KG1 (cell line): ENCODE measurements around the gene HSPG2.
"Not testable (repeated sequence)": the region's sequence is repeated elsewhere in the genome, so short reads cannot be mapped to it uniquely, and the experiment has no call there.

Experiments
- DNase-seq: peaks from one replicate; lab custom pipeline; 2025; lab: John Stamatoyannopoulos, UW

Gene HSPG2

DNA sequence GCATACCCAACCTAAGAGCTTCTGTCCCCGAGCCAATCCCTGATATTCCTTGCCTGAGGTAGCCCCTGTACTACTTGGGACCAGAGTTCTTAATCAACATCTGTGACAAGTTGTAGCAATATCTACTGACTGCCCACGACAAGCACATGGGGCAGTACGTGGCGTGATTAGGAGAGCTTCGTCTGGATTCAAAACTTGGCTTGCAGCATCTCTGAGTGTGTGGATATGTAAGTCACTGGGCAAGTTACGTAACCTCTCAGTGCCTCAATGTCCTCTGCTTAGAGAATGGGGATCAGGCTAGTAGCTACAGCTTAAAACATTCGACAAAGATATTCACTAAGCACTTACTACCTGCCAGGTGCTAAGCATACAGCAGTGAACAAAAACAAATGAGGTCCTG, 5.0 kb downstream of the HSPG2 start:
- no peak for DNase-seq

DNA sequence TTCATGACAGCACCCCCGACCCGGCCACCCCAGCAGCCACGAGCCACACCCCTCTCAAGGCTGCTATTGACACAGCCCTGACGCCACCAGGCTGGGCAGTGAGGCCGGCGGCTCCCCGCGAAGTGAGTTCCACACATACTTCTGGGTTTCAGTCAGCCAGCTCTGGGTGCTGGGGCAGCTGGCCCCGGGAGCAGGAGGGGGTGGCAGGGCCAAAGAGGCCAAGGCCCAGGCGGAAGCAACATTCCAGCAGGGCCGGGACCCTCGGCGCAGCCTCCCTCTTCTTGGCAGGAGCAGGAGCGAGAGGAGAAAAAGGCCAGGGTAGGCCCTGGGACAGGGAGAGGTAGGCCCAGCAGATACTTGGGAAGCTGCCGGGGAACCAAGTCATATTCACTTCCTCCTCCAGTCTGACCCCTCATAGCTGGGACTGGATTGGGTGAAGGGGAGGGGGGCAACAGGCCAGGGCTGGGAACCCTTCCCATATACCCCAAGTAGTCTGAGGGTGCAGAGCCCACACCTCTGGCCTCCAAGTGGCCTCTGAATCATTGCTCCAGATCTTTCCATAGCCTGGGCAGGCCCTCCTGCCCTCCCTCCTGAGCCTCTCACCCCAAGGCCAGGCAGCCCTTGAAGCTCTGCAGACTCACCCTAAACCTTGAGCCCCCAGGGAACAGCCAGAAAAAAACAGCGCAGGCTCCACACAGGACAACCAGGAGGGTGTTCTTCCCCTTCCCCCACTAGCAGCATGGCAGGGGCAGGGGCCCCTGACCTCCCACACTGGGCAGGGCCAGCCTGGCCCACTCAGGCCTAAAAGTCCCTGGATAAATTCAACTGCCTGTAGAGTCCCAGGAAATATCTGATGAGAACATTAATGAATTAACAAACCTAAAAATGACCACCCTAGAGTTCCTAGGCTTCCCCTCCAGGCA, 5.7 kb downstream of the HSPG2 start:
- DNase-seq: no peak

DNA sequence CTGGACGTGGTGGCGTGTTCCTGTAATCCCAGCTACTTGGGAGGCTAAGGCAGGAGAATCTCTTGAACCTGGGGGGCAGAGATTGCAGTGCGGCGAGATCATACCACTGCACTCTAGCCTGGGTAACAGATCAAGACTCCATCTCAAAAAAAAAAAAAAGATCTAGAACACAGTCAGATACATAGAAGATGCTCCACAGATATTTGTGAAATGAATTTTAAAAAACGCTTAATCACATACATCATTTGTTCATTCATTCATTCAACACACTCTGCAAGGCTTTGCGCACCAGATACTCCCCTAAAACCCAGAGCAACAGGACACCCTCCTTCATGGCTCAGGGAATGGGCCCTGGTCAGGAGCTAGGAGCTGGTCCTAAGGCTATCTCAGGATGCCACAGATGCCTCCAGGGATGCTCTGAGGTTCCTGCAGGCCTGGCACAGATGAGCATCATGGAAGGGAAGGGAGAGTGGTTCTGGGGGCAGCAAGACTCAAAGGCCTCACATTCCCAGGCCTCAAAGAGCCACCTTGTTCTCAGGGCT, 6.4 kb downstream of the HSPG2 start:
- DNase-seq: no peak

DNA sequence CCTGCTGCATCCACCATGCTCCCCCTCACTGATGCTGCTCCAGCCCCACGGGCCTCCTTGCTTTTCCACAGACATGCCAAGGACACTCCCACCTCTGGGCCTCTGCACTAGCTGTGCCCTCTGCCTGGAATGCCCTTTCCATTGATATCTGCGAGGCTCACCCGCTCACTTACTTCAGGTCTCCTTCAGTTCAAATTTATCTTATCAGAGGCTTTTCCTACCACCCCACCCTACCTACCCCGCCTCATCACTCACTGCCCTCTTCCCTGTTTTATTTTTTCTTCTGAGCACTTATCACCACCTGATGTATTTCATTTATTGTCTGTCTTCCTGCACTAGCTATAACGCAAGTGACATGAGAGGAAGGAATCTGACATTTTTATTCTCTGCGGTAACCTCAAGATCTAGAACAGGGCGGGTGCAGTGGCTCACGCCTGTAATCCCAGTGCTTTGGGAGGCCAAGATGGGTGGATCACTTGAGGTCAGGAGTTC, 7.0 kb downstream of the HSPG2 start:
- DNase-seq: no peak

- DNase-seq: no peak
Measured at GRCh38 chr1:21927533-21928237, 9.4 kb downstream of the HSPG2 start.

GRCh38 chr1:21926814-21927532, 10.1 kb downstream of the HSPG2 start:
- DNase-seq: no peak

GRCh38 chr1:21926065-21926464, 11.0 kb downstream of the HSPG2 start:
- no peak for DNase-seq

DNA sequence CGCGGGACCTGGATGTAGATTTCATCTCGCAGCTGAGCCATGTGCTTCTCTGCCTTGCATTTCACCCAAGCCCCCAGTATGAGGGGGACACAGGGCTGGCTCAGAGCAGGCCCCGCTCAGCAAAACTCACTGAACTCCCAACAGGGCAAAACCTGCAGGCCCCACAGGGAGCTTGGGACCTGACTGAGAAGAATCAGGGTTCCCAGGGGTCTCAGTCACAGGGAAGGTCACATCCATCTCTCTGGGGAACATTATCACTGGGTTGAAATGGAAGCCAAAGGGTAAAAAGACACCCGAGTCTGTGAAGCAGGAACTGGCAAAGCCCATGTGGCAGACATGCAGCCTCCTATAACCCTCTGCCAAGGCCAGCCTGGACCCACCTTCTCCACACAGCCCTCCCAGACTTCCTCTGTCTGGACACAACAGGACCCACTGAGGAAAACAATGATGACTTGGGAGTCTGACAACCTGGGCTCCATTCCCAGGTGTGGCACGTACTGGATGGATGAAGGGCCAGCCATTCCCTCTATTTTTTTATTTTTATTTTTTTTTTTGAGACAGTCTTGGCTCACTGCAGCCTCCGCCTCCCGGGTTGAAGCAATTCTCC, 11.7 kb downstream of the HSPG2 start:
- DNase-seq: no peak

GRCh38 chr1:21924503-21925005, 12.6 kb downstream of the HSPG2 start:
- no peak for DNase-seq

DNA sequence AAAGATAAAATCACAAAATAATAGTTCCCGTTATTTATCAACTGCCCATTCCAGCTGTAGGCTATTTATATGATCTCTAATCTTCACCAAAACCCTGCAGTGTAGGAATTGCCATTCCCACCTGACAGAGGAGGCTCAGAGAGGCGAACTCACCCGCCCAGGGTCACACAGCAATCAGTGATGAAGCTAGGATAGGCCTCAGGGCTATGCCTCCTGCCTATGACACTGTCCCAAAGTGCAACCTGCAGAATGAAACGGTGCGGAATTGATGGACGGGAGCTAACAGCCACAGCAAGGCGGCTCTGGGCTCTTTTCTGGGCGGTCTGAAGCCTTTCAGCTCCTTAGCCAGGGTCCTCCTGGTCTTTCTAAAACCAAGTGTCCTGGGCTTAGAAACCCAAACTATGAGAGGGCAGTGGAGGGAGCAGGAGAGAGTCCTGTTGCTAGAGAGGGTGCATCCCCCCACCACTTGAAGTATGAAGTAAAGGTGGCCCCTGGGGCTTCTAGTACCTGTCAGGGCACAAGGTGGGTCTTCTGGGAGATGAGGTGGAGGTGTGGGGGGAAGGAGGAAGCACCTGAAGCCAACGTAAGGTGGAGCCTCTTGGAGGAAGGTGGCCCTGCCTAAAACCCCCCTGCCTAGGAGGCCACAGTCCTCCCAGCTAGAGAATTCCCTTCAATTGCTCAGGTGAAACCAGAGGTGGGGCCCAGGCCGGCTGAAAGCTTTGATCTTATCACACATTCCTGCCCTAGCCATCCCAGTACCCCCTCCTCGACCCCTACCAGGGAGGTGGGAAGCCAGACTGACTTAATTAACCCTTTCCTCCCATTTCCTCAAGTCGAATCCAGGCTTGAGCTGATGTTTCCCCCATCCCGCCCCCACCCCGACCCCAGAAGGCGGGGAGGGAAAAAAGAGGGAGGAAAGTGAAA, 14.8 kb downstream of the HSPG2 start:
- no peak for DNase-seq

DNA sequence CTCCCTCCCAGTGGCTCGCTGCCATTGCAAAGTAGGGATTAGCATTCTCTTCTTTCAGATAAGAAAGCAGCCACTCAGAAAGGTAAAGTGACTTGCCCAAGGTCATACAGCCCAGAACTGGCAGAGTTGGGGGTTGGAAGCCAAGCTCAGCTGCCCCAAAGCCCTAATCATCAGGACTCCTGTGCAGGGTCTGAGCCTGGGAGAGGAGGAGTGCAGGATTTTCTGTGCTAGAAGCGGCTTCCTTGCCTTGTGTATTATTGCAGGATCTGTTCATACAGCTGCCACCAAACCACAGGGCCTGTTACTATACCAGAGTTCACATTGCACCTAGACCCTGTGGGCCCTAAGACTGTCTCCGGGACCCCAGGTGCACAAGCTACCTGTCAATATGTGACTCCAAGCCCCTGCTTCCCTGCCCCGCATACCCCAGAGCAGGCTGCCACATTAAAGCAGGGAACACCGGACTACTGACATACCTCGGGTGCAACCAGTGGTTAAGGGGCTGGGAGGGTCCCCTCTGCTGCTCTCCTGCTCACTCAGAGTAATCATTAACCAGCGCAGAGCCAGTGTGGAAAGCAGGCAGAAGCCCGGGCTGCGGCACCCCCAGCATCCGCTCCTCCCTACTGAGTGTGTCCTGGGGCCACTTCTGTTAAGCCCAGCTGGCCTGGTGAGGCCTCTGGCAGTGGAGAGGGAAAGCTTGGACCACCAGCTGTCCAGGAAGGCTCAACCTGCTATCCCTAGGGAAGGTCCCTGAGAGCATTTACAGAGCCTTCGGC, 15.8 kb downstream of the HSPG2 start:
- no peak for DNase-seq

- no peak for DNase-seq
Measured at GRCh38 chr1:21919520-21919919, 17.6 kb downstream of the HSPG2 start.

DNA sequence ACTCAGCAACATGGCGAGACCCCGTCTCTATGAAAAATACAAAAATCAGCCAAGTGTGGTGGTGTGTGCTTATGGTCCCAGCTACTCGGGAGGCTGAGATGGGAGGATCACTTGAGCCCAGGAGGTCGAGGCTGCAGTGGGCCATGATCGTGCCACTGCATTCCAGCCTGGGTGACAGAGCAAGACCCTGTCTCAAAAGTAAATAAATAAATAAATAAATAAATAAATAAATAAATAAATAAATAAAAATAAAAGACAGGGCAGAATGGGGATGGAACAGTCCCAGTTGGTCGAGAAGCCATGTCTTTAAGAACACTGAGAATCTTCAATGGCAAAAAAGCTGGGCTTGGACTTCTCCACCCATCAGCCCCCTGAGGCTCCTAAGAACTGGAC, 19.9 kb downstream of the HSPG2 start:
- DNase-seq: not testable (repeated sequence)

DNA sequence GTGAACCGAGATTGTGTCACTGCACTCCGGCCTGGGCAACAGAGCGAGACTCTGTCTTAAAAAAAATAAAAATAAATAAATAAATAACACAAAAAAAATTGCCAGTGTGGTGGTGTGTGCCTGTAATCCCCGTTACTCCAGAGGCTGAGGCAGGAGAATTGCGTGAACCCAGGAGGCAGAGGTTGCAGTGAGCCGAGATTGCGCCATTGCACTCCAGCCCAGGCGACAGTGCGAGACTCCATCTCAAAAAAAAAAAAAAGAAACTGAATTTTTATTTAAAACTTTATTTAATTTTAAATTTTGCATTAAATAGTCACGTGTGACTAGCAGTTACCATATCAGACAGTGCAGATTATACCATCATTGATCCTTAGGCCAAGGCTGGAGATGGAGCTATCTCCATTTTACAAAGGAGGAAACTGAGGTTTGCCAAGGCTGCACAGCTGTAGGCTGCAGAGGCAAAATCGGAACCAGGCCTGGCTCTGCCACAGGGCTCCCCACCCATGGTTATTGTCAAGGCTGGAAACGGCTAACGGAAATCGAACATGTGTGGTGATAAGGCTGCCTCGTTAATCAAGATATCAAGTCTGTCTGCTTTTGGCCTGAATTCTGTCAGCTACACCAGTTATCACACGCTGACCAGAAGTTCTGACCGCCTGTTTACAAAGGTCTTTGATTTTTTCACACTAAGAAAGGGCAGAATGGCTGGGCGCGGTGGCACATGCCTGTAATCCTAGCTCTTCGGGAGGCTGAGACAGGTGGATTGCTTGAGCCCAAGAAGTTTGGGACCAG, 20.5 kb downstream of the HSPG2 start:
- no peak for DNase-seq

- no peak for DNase-seq
Measured at GRCh38 chr1:21914880-21915640, 22.1 kb downstream of the HSPG2 start.

DNA sequence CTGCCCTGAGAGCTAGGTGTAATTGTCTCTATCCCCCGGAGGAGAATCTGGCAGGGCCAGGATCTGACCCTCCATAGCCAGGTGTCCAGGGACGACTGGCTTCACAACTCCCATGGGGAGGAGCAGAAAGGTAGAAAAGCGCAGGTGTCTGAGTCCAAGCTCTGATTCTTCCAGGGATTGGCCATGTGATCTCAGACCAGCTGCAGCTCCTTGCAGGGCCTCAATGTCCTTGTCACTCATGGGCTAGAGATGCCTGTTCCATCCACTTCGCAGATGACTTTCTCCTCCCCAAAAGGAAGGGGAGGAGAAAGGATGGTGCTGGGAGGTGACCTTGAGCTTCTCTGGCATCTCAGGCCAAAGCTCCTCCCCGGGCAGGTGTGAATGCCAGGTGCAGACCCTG, 22.7 kb downstream of the HSPG2 start:
- no peak for DNase-seq

GRCh38 chr1:21913763-21914162, 23.3 kb downstream of the HSPG2 start:
- DNase-seq: no peak

DNA sequence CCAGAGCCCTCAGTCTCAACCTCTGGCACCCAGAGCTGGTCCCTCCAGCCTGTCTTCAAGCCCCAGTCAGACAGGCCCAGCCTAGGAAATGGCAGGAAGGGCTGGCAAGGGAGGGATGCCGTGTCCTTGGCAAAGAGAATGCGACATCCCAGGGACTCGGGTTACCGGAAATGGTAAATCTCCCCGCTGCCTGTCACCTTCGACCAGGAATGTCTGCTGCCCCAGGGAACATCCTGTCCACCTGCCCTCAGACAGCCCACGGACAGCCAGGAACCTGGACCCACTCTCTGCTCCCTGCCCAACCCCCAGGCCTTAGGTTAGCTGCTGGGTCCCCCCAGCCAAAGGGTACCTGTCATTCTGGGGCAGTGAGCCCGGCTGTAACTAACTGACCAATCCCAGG, 23.9 kb downstream of the HSPG2 start:
- DNase-seq: no peak
